ENCODE data around the gene SYT8.
"Not testable (repeated sequence)": the region's sequence is repeated elsewhere in the genome, so short reads cannot be mapped to it uniquely, and the experiment has no call there.

Gene SYT8, protein sequence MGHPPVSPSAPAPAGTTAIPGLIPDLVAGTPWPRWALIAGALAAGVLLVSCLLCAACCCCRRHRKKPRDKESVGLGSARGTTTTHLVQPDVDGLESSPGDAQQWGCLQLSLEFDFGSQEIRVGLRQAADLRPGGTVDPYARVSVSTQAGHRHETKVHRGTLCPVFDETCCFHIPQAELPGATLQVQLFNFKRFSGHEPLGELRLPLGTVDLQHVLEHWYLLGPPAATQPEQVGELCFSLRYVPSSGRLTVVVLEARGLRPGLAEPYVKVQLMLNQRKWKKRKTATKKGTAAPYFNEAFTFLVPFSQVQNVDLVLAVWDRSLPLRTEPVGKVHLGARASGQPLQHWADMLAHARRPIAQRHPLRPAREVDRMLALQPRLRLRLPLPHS

GRCh38 chr11:1834779-1835670 lies at the start of gene SYT8:
Gene SYT8 (plus strand): TSS chr11:1834990. CDS start chr11:1835106, 116 bp downstream.
- DNase-seq (ENCODE audit: low read depth): no peak

DNA sequence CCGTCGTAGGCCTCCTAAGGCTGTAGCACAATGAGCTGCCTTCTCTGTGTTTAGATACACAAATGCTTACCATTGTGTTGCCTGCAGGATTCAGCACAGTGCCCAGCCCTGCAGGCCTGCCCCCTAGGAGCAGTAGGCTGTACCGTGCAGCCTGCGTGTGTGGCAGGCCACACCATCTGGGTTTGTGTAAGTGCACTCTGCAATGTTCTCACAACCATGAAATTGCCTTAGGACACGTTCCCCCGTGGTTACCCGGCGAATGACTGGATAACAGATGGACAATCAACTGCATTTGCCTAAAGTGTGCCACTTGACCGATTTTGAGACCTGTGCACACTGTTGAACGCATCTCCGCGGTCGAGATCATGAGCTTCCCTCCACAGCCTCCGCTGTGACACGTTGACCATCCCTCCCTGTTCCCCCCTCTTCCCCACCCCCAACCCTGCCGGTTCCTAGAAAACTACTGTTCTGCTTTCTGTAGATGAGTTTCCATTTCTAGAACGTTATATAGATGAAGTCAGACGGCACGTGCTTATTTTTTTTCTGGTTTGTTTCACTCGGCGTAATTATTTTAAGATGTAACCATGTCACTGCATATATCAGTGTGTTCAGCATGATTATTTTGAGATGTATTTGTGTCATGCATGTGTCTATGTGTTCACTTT lies 48.9 kb upstream of the SYT8 start:
- no peak for DNase-seq (ENCODE audit: low read depth)

DNA sequence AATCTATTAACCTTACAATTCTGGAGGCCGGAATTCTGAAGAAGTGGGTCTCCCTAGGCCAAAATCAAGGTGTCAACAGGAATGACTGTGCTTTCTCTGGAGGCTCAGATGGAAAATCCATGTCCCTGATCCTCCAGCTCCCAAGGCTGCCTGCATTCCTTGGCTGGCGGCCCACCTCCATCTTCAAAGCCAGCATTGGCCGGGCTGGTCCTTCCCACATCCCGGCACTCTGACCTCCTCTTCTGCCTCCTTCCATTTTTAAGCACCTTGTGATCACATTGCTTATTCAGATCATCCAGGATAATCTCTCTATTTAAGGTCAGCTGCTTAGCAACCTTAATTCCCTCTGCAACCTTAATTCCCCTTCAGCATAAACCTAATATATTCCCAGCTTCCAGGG lies 48.3 kb upstream of the SYT8 start:
- DNase-seq (ENCODE audit: low read depth): no peak

DNA sequence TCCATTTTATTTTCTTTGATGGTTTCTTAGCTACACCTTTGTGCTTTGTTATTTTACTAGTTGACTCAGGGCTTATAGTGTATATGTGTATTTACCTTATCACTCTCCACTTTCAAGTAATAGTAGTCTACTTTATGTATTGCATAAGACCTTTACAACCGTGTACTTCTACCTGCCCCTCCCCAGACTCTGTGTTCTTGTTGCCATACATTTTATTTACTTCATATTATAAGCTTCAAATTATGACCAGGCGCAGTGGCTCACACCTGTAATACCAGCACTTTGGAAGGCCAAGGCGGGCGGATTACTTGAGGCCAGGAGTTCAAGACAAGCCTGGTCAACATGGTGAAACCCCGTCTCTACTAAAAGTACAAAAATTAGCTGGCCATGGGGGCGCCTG lies 42.9 kb upstream of the SYT8 start:
- DNase-seq (ENCODE audit: low read depth): no peak

- DNase-seq (ENCODE audit: low read depth): no peak
These were observed 42.3 kb upstream of the SYT8 start for GRCh38 chr11:1792461-1792860.

GRCh38 chr11:1793081-1793480 lies 41.7 kb upstream of the SYT8 start:
- DNase-seq (ENCODE audit: low read depth): no peak

GRCh38 chr11:1796413-1797011 lies 38.3 kb upstream of the SYT8 start:
- DNase-seq (ENCODE audit: low read depth): no peak

DNA sequence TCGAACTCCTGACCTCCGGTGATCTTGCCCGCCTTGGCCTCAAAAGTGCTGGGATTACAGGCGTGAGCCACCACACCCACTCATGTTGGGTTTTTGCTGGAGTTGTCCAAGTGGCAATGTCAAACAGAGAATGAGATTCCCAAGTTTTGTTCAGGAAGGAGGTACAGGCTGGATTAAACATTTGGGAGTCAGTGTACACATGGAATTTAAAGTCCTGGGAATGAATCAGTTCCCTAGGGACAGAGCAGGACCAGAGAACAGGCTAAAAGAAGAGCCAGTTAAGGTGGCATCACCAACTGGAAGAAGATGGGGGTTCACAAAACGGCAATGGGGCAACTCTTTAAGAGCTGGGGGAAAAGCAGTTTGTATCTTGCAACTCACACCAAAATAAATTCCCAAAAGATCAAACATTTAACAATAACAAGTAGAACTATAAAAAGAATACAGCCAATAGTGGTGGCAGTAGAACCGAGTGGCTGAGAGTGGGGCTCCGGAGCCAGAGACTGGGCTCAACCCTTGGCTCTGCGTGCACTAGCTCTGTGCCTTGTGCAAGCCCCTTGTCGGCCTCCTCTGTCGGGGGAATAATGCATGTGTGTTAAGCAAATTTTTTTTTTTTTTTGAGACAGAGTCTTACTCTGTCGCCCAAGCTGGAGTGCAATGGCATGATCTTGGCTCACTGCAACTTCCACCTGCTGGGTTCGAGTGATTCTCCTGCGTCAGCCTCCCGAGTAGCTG lies 37.2 kb upstream of the SYT8 start:
- no peak for DNase-seq (ENCODE audit: low read depth)

- no peak for DNase-seq (ENCODE audit: low read depth)
These were observed 31.5 kb upstream of the SYT8 start for GRCh38 chr11:1803246-1803645.

DNA sequence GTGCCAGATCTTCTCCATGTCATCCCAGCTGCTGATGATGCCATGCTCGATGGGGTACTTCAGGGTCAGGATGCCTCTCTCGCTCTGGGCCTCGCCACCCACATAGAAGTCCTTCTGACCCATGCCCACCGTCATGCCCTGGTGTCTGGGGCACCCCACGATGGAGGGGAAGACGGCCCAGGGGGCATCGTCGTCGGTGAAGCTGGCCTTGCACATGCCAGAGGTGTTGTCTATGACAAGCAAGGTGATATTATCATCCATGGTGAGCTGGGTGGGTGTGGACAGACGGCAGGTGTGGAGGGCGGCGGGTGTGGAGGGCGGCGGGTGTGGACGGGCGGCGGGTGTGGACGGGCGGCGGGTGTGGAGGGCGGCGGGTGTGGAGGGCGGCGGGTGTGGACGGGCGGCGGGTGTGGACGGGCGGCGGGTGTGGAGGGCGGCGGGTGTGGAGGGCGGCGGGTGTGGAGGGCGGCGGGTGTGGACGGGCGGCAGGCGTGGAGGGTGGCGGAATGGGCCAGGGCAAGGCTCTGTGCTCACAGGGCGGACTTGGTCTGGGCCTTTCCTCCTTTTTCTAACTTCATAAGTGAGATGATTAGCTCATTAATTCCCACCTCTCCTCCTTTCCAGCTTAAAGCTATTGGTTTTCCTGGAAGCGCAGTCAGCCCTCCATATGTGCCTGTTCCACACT lies 30.8 kb upstream of the SYT8 start:
- not testable (repeated sequence) for DNase-seq (ENCODE audit: low read depth)

DNA sequence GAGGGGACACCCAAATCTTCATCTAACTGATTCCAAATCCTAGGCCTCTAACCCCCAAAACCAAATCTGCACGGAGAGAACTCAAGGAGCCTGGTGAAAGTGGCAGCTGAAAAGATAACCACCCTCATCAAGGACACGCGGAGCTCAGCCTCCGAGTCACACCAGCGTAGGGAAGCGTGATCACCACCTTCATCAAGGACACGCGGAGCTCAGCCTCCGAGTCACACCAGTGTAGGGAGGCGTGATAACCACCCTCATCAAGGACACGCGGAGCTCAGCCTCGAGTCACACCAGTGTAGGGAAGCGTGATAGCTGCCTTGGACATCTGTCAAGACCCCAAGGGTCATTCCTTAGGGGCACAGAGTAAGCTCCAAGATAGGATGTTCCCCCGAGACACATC lies 29.3 kb upstream of the SYT8 start:
- no peak for DNase-seq (ENCODE audit: low read depth)

- DNase-seq (ENCODE audit: low read depth): no peak
These were observed 27.4 kb upstream of the SYT8 start for GRCh38 chr11:1807264-1807995.

GRCh38 chr11:1810761-1811160 lies 24.0 kb upstream of the SYT8 start:
- no peak for DNase-seq (ENCODE audit: low read depth)

- DNase-seq (ENCODE audit: low read depth): no peak
These were observed 22.5 kb upstream of the SYT8 start for GRCh38 chr11:1812274-1812673.

- DNase-seq (ENCODE audit: low read depth): no peak
These were observed 22.0 kb upstream of the SYT8 start for GRCh38 chr11:1812801-1813200.

GRCh38 chr11:1813356-1813755 lies 21.4 kb upstream of the SYT8 start:
- not testable (repeated sequence) for DNase-seq (ENCODE audit: low read depth)

- DNase-seq (ENCODE audit: low read depth): no peak
These were observed 20.1 kb upstream of the SYT8 start for GRCh38 chr11:1814691-1815090.

DNA sequence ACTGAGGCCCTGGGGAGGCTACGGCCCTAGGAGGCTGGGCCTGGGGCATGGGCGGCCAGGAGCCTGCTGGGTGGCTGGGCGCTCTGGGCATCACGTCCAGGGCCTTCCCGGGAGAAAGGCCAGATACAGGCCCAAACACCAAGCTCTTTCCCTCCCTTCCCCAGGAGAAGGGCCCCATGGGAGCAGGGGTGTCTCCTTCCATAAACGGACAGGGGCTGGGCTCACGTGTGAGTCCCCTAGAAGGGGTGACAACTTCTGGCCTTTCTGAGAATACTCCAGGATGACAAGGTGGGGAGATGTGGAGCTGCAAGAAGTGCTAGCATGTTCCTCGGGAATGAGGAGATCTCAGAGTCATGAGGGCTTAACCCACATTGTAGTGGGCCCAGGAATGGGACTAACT lies 19.5 kb upstream of the SYT8 start:
- no peak for DNase-seq (ENCODE audit: low read depth)

DNA sequence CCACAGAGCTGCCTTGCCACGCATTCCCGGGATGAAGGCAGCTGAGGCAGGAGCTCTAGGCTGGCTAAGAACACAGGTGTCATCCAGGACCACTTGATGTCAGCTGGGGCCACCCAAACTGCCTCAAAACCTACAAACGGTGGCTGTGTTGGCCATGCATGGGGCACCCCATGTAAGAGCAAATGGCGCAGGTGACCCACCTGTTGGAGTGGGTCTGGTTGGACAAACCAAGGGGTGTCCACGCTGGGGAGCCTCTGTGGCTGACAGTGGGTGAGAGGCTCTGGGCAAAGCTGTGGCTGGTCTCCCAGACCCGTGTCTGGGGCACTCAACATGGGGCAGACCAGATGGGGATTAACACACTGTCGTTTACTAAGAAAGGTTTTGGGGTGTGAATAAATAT lies 19.0 kb upstream of the SYT8 start:
- no peak for DNase-seq (ENCODE audit: low read depth)

GRCh38 chr11:1817000-1817399 lies 17.8 kb upstream of the SYT8 start:
- no peak for DNase-seq (ENCODE audit: low read depth)

Data from amniotic epithelial cell (primary cell).